ENCODE measurements around the gene KCTD17.

DNA sequence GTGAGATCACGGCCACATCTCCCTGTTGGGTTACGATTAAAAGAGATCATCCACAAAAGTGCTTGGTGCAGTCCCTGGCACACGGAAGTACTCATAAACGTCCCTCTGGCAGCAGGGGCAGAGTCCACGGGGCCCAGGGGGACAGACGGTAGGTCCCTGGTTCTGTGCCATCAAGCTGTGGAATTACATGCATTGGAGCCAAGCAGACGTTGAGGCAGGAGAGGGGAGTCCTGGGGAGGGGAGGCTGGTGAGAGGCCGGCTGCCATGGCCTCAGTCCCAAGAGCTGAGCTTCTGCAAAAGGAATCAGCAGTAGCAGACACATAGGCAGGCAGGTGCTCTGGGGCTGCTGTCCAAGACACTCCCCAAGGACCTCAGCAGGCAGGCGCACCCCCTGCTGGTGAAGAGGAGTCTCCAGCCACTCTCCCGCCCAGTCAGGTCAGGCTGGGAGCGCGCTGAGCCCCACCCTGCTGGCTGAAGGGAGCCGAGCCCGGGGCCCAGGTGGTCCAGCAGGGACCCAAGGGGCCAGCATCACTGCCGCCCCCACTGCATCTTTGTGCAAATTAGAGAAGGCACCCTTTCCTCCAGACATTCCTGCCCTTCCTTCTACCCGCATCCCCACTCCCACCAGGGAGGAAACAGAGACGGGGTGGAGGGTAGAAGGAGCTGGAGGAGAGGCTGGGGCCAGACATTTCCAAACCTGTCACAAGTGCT lies 7.6 kb upstream of the KCTD17 start:
- TF ChIP-seq, protein P1, sequence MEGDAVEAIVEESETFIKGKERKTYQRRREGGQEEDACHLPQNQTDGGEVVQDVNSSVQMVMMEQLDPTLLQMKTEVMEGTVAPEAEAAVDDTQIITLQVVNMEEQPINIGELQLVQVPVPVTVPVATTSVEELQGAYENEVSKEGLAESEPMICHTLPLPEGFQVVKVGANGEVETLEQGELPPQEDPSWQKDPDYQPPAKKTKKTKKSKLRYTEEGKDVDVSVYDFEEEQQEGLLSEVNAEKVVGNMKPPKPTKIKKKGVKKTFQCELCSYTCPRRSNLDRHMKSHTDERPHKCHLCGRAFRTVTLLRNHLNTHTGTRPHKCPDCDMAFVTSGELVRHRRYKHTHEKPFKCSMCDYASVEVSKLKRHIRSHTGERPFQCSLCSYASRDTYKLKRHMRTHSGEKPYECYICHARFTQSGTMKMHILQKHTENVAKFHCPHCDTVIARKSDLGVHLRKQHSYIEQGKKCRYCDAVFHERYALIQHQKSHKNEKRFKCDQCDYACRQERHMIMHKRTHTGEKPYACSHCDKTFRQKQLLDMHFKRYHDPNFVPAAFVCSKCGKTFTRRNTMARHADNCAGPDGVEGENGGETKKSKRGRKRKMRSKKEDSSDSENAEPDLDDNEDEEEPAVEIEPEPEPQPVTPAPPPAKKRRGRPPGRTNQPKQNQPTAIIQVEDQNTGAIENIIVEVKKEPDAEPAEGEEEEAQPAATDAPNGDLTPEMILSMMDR (IDR thresholded peaks at IDR 0.05): peak; percentile 37
- no peak for TF ChIP-seq EZH2 (IDR thresholded peaks at IDR 0.05)
